HepG2 (cell line): ENCODE results near the gene MTG1.

Source experiments
- TOE1 ChIP-seq: sonication (generic); formaldehyde crosslinking; IDR thresholded peaks from 2 replicates; pipeline ENCODE4 v1.4.0; 2020; ENCODE audit warnings: mild to moderate bottlenecking, missing genetic modification reagents
- TF ChIP-seq, protein P1 (sequence below): IDR thresholded peaks from 2 replicates; pipeline ENCODE4 v1.6.1; 2016; ENCODE audit warnings: low read depth, missing genetic modification reagents, missing compliant biosample characterization

DNA sequence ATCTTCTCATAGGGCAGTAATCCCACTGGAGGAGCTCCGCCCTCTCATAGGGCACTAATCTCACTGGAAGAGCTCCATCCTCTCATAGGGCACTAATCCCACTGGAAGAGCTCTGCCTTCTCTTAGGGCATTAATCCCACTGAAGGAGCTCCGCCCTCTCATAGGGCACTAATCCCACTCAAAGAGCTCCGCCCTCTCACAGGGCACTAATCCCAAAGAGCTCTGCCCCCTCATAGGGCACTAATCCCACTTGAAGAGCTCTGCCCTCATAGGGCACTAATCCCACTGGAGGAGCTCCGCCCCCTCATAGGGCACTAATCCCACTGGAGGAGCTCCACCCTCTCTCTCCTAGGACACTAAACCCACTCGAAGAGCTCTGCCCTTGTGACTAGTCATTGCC is 32.7 kb upstream of the MTG1 start:
- TF ChIP-seq, protein P1, sequence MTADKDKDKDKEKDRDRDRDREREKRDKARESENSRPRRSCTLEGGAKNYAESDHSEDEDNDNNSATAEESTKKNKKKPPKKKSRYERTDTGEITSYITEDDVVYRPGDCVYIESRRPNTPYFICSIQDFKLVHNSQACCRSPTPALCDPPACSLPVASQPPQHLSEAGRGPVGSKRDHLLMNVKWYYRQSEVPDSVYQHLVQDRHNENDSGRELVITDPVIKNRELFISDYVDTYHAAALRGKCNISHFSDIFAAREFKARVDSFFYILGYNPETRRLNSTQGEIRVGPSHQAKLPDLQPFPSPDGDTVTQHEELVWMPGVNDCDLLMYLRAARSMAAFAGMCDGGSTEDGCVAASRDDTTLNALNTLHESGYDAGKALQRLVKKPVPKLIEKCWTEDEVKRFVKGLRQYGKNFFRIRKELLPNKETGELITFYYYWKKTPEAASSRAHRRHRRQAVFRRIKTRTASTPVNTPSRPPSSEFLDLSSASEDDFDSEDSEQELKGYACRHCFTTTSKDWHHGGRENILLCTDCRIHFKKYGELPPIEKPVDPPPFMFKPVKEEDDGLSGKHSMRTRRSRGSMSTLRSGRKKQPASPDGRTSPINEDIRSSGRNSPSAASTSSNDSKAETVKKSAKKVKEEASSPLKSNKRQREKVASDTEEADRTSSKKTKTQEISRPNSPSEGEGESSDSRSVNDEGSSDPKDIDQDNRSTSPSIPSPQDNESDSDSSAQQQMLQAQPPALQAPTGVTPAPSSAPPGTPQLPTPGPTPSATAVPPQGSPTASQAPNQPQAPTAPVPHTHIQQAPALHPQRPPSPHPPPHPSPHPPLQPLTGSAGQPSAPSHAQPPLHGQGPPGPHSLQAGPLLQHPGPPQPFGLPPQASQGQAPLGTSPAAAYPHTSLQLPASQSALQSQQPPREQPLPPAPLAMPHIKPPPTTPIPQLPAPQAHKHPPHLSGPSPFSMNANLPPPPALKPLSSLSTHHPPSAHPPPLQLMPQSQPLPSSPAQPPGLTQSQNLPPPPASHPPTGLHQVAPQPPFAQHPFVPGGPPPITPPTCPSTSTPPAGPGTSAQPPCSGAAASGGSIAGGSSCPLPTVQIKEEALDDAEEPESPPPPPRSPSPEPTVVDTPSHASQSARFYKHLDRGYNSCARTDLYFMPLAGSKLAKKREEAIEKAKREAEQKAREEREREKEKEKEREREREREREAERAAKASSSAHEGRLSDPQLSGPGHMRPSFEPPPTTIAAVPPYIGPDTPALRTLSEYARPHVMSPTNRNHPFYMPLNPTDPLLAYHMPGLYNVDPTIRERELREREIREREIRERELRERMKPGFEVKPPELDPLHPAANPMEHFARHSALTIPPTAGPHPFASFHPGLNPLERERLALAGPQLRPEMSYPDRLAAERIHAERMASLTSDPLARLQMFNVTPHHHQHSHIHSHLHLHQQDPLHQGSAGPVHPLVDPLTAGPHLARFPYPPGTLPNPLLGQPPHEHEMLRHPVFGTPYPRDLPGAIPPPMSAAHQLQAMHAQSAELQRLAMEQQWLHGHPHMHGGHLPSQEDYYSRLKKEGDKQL (CRISPR knock-in tag) = no peak
- TF ChIP-seq TOE1 (CRISPR knock-in tag) = no peak
